ENCODE measurements around the gene ACO1. TPM values are rescaled to one million over a fixed set of nuclear protein-coding genes. Genes with fewer than 3 reads are reported as not detected.

ACO1 gene
- total and polyA plus RNA-seq, 7 donors, result 15.6 to 39.4 (median 27.2) TPM

GRCh38 chr9:32404856-32405255, 20.4 kb downstream of the ACO1 start:
- 75 to 86% (median 75%) methylated on average over 8 of the region's 8 CpGs for WGBS, 3 donors
- Histone ChIP-seq H3K4me1 (no peaks in the 10 kb centered on the region), H3K4me3 (no peak overlapping the region), H3K27ac (no peak overlapping the region), H3K27me3 (ENCODE audit: insufficient read depth in 3 of 3, low read length in 2 of 3) (no peaks in the 10 kb centered on the region), H3K9me3 (no peaks in the 10 kb centered on the region), H3K36me3 (ENCODE audit: insufficient read depth in 1 of 2, low read depth in 1 of 2) (peaks cover 4 to 48% of the 10 kb centered on the region in 2 donors)
- ATAC-seq (no peak), DNase-seq (no peak)
- intact Hi-C loops (cut with DNase I), result no loop called here
- no peak for TF ChIP-seq CTCF (IDR thresholded peaks at IDR 0.05)

GRCh38 chr9:32405506-32405905, 21.1 kb downstream of the ACO1 start:
- H3K27me3 ChIP-seq (ENCODE audit: insufficient read depth in 3 of 3, low read length in 2 of 3), result no peaks in the 10 kb centered on the region
- no peaks in the 10 kb centered on the region for H3K9me3 ChIP-seq
- peaks cover 4 to 55% of the 10 kb centered on the region in 2 donors for H3K36me3 ChIP-seq (ENCODE audit: insufficient read depth in 1 of 2, low read depth in 1 of 2)
- ATAC-seq, result no peak
- 97 to 99% (median 97%) methylated on average over 2 of the region's 2 CpGs for WGBS, 3 donors
- no peak overlapping the region for H3K4me3 ChIP-seq
- H3K27ac ChIP-seq, result no peak overlapping the region
- TF ChIP-seq CTCF (IDR thresholded peaks at IDR 0.05), result no peak
- intact Hi-C loops (cut with DNase I), result no loop called here
- no peaks in the 10 kb centered on the region for H3K4me1 ChIP-seq
- DNase-seq, result no peak

GRCh38 chr9:32406046-32406445, 21.6 kb downstream of the ACO1 start:
- intact Hi-C loops (cut with DNase I), result no loop called here
- WGBS, 3 donors, result 98 to 99% (median 99%) methylated on average over 3 of the region's 3 CpGs
- TF ChIP-seq CTCF (IDR thresholded peaks at IDR 0.05), result no peak

GRCh38 chr9:32411753-32412152, 27.3 kb downstream of the ACO1 start:
- intact Hi-C loops (cut with DNase I), result no loop called here
- no peaks in the 10 kb centered on the region for H3K4me1 ChIP-seq
- DNase-seq (no peak), ATAC-seq (no peak)
- no peaks in the 10 kb centered on the region for H3K9me3 ChIP-seq
- no peaks in the 10 kb centered on the region for H3K27me3 ChIP-seq (ENCODE audit: insufficient read depth in 3 of 3, low read length in 2 of 3)
- no peak overlapping the region for H3K27ac ChIP-seq
- H3K36me3 ChIP-seq (ENCODE audit: insufficient read depth in 1 of 2, low read depth in 1 of 2), result peaks cover 4 to 97% of the 10 kb centered on the region in 2 donors
- TF ChIP-seq CTCF (IDR thresholded peaks at IDR 0.05), result no peak
- WGBS, 3 donors, result 94 to 98% (median 96%) methylated on average over 3 of the region's 3 CpGs
- H3K4me3 ChIP-seq, result no peak overlapping the region

More at GRCh38 chr9:32406046-32406445, 21.6 kb downstream of the ACO1 start:
- no peaks in the 10 kb centered on the region for H3K27me3 ChIP-seq (ENCODE audit: insufficient read depth in 3 of 3, low read length in 2 of 3)
- H3K4me3 ChIP-seq, result no peak overlapping the region
- no peaks in the 10 kb centered on the region for H3K9me3 ChIP-seq
- no peak overlapping the region for H3K27ac ChIP-seq
- DNase-seq, result no peak
- H3K4me1 ChIP-seq, result no peaks in the 10 kb centered on the region
- H3K36me3 ChIP-seq (ENCODE audit: insufficient read depth in 1 of 2, low read depth in 1 of 2), result peaks cover 4 to 60% of the 10 kb centered on the region in 2 donors
- ATAC-seq, result no peak

GRCh38 chr9:32412440-32412839, 28.0 kb downstream of the ACO1 start:
- intact Hi-C loops (cut with DNase I), result no loop called here
- Histone ChIP-seq H3K4me3 (no peak overlapping the region), H3K4me1 (no peaks in the 10 kb centered on the region), H3K27me3 (ENCODE audit: insufficient read depth in 3 of 3, low read length in 2 of 3) (no peaks in the 10 kb centered on the region), H3K36me3 (ENCODE audit: insufficient read depth in 1 of 2, low read depth in 1 of 2) (peaks cover 0 to 96% of the 10 kb centered on the region in 2 donors), H3K27ac (no peak overlapping the region), H3K9me3 (no peaks in the 10 kb centered on the region)
- ATAC-seq (no peak), DNase-seq (no peak)
- 63 to 97% (median 96%) methylated on average over 3 of the region's 3 CpGs for WGBS, 3 donors
- TF ChIP-seq CTCF (IDR thresholded peaks at IDR 0.05), result no peak

Data from psoas muscle (tissue), 8 donors.